Tibial nerve (tissue), 4 donors: ENCODE measurements around the gene RTN1.

Experiments
- EP300 ChIP-seq, 2 donors: sonication (generic); formaldehyde crosslinking; IDR thresholded peaks; one replicate each; pipeline ENCODE4 v1.6.1; 2017; ENCODE audit warnings: antibody characterized with exemption in 2 of 2, mild to moderate bottlenecking in 1 of 2
- POLR2A ChIP-seq, 2 donors: fragments of 450-650 bp; IDR thresholded peaks; one replicate each; pipeline ENCODE4 v1.6.1; 2017; ENCODE audit warnings: antibody characterized with exemption in 2 of 2, mild to moderate bottlenecking in 2 of 2, moderate library complexity in 2 of 2
- TF ChIP-seq, protein P1 (sequence below), 5 experiments: fragments of 200-600 bp in 3 of 5; fragments of 450-650 bp in 2 of 5; sonication (generic) in 3 of 5; IDR thresholded peaks; one replicate each; pipeline ENCODE4 v1.5.1; 2016 to 2019; ENCODE audit warnings: antibody characterized with exemption in 5 of 5, mild to moderate bottlenecking in 3 of 5, moderate library complexity in 2 of 5

GRCh38 chr14:59687663-59688062 is 182.9 kb downstream of the RTN1 start:
- TF ChIP-seq, protein P1, sequence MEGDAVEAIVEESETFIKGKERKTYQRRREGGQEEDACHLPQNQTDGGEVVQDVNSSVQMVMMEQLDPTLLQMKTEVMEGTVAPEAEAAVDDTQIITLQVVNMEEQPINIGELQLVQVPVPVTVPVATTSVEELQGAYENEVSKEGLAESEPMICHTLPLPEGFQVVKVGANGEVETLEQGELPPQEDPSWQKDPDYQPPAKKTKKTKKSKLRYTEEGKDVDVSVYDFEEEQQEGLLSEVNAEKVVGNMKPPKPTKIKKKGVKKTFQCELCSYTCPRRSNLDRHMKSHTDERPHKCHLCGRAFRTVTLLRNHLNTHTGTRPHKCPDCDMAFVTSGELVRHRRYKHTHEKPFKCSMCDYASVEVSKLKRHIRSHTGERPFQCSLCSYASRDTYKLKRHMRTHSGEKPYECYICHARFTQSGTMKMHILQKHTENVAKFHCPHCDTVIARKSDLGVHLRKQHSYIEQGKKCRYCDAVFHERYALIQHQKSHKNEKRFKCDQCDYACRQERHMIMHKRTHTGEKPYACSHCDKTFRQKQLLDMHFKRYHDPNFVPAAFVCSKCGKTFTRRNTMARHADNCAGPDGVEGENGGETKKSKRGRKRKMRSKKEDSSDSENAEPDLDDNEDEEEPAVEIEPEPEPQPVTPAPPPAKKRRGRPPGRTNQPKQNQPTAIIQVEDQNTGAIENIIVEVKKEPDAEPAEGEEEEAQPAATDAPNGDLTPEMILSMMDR (IDR thresholded peaks at IDR 0.05): no peak
- TF ChIP-seq EP300 (IDR thresholded peaks at IDR 0.05): no peak
- TF ChIP-seq POLR2A (IDR thresholded peaks at IDR 0.05): no peak
